NCI-H146 treated with DMSO at 0.1 percent for 48 hours (cell line): ENCODE measurements around the gene MS4A10.

Experiments
- DNase-seq: peaks from one replicate; lab custom pipeline; 2025; ENCODE audit not compliant: unreplicated experiment; lab: John Stamatoyannopoulos, UW

MS4A10 gene

GRCh38 chr11:60848714-60849151 lies 63.6 kb downstream of the MS4A10 start:
- no peak for DNase-seq

DNA sequence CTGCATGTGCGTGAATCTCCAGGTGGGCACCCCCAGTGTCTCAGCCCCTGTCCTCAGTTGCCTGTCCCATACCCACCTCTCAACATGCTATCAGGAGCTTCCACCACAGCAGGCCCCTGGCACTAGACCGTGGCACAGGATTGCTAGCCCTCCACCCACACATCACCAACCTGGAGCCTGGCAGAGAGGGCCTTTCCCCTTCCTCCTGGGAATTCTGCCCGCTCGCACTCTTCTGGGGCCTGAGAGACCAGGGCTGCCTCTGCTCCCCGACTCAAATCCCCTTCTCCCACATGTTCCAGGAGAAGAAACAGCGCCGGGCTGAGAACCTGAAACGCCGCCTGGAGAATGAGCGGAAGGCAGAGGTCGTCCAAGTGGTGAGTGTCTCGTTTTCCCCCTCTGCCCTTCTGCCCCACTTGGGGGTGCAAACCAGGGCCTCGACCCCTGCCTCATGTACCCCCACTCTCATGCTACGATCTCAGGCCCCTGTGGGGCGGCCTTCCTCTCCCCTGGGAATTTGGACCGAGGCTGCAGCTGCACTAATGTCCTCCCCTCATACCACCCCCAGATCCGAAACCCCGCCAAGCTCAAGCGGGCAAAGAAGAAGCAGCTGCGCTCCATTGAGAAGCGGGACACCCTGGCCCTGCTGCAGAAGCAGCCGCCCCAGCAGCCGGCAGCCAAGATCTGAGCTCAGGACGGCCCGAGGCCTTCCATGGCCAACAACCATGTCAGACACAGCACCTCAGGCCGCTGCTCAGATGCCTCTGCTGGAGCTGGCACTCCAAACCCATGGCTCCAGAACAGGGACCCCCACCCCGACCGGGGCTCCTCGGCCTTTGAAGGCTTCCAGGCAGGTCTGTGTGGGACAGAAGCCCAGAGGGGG lies 64.7 kb downstream of the MS4A10 start:
- no peak for DNase-seq
